Panc1 (cell line): ENCODE data around the gene KISS1R. TPM values are rescaled to one million over a fixed set of nuclear protein-coding genes. Genes with fewer than 3 reads are reported as not detected.

ENCODE experiments used
- ATAC-seq: fragments of 200-7000 bp; cut with Tn5 transposase; 2 replicates; pipeline ENCODE4 v1.9.1; 2020; ENCODE audit warnings: mild to moderate bottlenecking, moderate library complexity
- BruUV-seq: library from RNA; stranded (reverse); fragments of 400-500 nt; replicated peaks from 2 replicates; lab custom pipeline; 2021; lab: Mats Ljungman, UMichigan
- CTCF ChIA-PET: fragments of 300-600 bp; sonication (Branson Sonifier 250); formaldehyde crosslinking; loops from one replicate; lab custom pipeline; 2022; ENCODE audit warnings: antibody characterized with exemption; lab: Charles Lee
- POLR2A ChIA-PET: fragments of 300-600 bp; sonication (Branson Sonifier 250); formaldehyde crosslinking; loops from one replicate; lab custom pipeline; 2022; ENCODE audit warnings: antibody characterized with exemption; lab: Charles Lee
- DNase-seq: peaks from one replicate; pipeline ENCODE4 v3.0.0-alpha.2; 2010; ENCODE audit warnings: low read depth, low spot score
- H3K27ac ChIP-seq: 2 replicates; pipeline ENCODE4 v1.5.1; 2011; ENCODE audit warnings: mild to moderate bottlenecking, low read length, inconsistent platforms
- H3K27me3 ChIP-seq: fragments of 200-500 bp; sonication (Bioruptor generic); 2 replicates; pipeline ENCODE4 v1.6.0; 2014; ENCODE audit warnings: low read length, inconsistent platforms; ENCODE audit not compliant: control insufficient read depth, insufficient read depth
- H3K36me3 ChIP-seq: fragments of 200-500 bp; sonication (Bioruptor generic); 2 replicates; pipeline ENCODE4 v1.5.1; 2014; ENCODE audit warnings: inconsistent platforms, mild to moderate bottlenecking, low read length, moderate library complexity; ENCODE audit not compliant: control insufficient read depth, insufficient read depth
- H3K4me1 ChIP-seq: 2 replicates; pipeline ENCODE4 v1.5.1; 2011; ENCODE audit warnings: inconsistent platforms, mild to moderate bottlenecking, low read length, moderate library complexity; ENCODE audit not compliant: control insufficient read depth, insufficient read depth
- H3K4me3 ChIP-seq, 2 experiments: 2 replicates each; pipeline ENCODE4 v1.5.1; 2011 to 2012; ENCODE audit warnings: low read depth in 2 of 2, low read length in 2 of 2, mild to moderate bottlenecking in 2 of 2, inconsistent platforms in 1 of 2, moderate library complexity in 1 of 2
- H3K9me3 ChIP-seq: fragments of 200-500 bp; sonication (Bioruptor generic); 2 replicates; pipeline ENCODE4 v1.5.1; 2014; ENCODE audit warnings: low read depth, mild to moderate bottlenecking, inconsistent platforms, low read length, moderate library complexity; ENCODE audit not compliant: control insufficient read depth, insufficient read depth
- POLR2AphosphoS5 ChIP-seq: IDR thresholded peaks from 2 replicates; pipeline ENCODE4 v1.6.1; 2012; ENCODE audit warnings: mild to moderate bottlenecking, low read depth, low read length, moderate library complexity
- SIN3A ChIP-seq: IDR thresholded peaks from 2 replicates; pipeline ENCODE4 v1.6.1; 2012; ENCODE audit warnings: low read depth, mild to moderate bottlenecking, low read length, moderate library complexity, borderline replicate concordance; ENCODE audit not compliant: insufficient read depth
- TCF7L2 ChIP-seq: IDR thresholded peaks from 2 replicates; pipeline ENCODE4 v1.6.1; 2011; ENCODE audit warnings: mild to moderate bottlenecking, low read depth, low read length, inconsistent platforms
- in situ Hi-C: cut with HindIII; loops from 2 replicates; pipeline ENCODE4 v1.10.0; 2016; ENCODE audit warnings: low sequenced_read_pairs, low pct_unique_long_range_greater_than_20kb
- intact Hi-C: fragments of 100-400 bp; cut with micrococcal nuclease; formaldehyde crosslinking; loops from one replicate; pipeline ENCODE4 v1.10.0; 2022; ENCODE audit not compliant: unreplicated experiment
- total RNA-seq: library from RNA; stranded (reverse); gene quantifications from one replicate; pipeline ENCODE4 v1.2.1, GENCODE V29; 2021; ENCODE audit not compliant: unreplicated experiment
- TF ChIP-seq, protein P1 (sequence below): fragments of 450-650 bp; IDR thresholded peaks from 2 replicates; pipeline ENCODE4 v1.5.1; 2017; ENCODE audit warnings: mild to moderate bottlenecking
- TF ChIP-seq, protein P2 (sequence below), 2 experiments: IDR thresholded peaks; 2 replicates each; pipeline ENCODE4 v1.6.1; 2011 to 2012; ENCODE audit warnings: low read depth in 2 of 2, control low read depth in 1 of 2, low read length in 1 of 2, mild to moderate bottlenecking in 1 of 2, moderate library complexity in 1 of 2; ENCODE audit not compliant: insufficient read depth in 1 of 2

KISS1R gene
- total RNA-seq, 1 experiment from 2014 or later = 0.92 TPM

DNA sequence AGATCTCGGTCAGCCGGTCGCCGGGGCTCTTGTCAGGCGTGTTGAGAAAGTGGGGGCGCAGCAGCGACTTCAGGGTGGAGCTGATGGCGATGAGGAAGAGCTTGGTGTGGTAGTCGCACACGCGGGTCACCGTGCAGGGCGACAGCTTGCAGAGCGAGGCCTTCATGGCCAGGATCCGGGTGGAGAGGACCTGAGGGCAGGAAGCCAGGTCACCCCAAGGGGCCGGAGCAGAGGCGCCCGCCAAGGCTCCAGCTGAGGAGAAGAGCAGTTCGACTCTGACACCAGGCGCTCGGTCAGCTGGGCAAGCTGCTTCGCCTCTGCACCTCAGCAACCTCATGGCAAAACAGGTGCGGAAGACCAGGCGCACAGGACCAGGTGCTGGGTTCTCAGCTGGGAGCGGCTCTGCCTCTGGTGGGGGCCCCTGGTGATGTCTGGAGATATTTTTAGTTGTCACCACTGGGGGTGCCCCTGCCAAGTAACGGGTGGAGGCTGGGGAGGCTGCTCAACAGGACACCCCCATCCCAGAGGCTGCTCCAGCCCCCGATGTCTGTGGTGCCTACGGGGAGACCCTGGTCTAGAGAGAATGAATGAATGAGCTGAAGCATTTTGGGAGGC is 41.8 kb upstream of the KISS1R start:
- POLR2A ChIA-PET = no interaction called here
- TF ChIP-seq TCF7L2 (no peak), POLR2AphosphoS5 (no peak), SIN3A (no peak)
- TF ChIP-seq, protein P1, sequence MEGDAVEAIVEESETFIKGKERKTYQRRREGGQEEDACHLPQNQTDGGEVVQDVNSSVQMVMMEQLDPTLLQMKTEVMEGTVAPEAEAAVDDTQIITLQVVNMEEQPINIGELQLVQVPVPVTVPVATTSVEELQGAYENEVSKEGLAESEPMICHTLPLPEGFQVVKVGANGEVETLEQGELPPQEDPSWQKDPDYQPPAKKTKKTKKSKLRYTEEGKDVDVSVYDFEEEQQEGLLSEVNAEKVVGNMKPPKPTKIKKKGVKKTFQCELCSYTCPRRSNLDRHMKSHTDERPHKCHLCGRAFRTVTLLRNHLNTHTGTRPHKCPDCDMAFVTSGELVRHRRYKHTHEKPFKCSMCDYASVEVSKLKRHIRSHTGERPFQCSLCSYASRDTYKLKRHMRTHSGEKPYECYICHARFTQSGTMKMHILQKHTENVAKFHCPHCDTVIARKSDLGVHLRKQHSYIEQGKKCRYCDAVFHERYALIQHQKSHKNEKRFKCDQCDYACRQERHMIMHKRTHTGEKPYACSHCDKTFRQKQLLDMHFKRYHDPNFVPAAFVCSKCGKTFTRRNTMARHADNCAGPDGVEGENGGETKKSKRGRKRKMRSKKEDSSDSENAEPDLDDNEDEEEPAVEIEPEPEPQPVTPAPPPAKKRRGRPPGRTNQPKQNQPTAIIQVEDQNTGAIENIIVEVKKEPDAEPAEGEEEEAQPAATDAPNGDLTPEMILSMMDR = no peak
- TF ChIP-seq, protein P2, sequence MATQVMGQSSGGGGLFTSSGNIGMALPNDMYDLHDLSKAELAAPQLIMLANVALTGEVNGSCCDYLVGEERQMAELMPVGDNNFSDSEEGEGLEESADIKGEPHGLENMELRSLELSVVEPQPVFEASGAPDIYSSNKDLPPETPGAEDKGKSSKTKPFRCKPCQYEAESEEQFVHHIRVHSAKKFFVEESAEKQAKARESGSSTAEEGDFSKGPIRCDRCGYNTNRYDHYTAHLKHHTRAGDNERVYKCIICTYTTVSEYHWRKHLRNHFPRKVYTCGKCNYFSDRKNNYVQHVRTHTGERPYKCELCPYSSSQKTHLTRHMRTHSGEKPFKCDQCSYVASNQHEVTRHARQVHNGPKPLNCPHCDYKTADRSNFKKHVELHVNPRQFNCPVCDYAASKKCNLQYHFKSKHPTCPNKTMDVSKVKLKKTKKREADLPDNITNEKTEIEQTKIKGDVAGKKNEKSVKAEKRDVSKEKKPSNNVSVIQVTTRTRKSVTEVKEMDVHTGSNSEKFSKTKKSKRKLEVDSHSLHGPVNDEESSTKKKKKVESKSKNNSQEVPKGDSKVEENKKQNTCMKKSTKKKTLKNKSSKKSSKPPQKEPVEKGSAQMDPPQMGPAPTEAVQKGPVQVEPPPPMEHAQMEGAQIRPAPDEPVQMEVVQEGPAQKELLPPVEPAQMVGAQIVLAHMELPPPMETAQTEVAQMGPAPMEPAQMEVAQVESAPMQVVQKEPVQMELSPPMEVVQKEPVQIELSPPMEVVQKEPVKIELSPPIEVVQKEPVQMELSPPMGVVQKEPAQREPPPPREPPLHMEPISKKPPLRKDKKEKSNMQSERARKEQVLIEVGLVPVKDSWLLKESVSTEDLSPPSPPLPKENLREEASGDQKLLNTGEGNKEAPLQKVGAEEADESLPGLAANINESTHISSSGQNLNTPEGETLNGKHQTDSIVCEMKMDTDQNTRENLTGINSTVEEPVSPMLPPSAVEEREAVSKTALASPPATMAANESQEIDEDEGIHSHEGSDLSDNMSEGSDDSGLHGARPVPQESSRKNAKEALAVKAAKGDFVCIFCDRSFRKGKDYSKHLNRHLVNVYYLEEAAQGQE (IDR thresholded peaks at IDR 0.05; ENCODE audit: insufficient read depth in 1 of 2, low read depth in 2 of 2, low read length in 1 of 2) = no peak

DNA sequence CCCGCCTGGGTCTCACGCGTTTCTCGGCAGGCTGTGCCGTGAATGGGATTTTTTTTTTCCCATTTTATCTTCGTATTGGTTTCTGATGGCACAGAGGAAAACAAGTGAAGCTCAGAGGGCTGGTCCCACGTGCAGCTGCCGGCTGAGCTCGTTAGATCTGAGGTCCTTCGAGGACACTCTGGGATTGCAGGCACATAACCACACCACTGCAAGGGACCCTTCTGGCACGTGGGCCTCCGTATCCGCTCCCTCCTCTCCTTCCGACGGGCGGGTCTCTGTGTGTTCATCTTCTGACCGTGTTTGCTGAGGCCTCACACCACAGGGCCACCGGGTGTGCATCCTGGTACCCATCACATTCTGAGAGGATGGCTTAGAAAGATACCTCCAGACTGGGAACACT is 41.0 kb upstream of the KISS1R start:
- intact Hi-C loops = no loop called here
- CTCF ChIA-PET = no interaction called here

More for the DNA sequence above, 41.8 kb upstream of the KISS1R start:
- intact Hi-C loops (no loop called here), in situ Hi-C loops (no loop called here)
- BruUV-seq = no TSS peak
- DNase-seq (no peak), ATAC-seq (no peak)
- no peaks in the 10 kb centered on the region for H3K4me1 ChIP-seq
- CTCF ChIA-PET = no interaction called here
- no peak overlapping the region for H3K4me3 ChIP-seq
- no peaks in the 10 kb centered on the region for H3K27me3 ChIP-seq
- no peaks in the 10 kb centered on the region for H3K9me3 ChIP-seq
- H3K36me3 ChIP-seq = no peaks in the 10 kb centered on the region
- H3K27ac ChIP-seq = no peak overlapping the region

More for the DNA sequence above, 41.0 kb upstream of the KISS1R start:
- no peak for TF ChIP-seq TCF7L2
- TF ChIP-seq POLR2AphosphoS5 = no peak
- no peak for TF ChIP-seq SIN3A
- TF ChIP-seq, protein P1 = no peak
- TF ChIP-seq, protein P2 (IDR thresholded peaks at IDR 0.05; ENCODE audit: insufficient read depth in 1 of 2, low read depth in 2 of 2, low read length in 1 of 2) = no peak
- H3K27ac ChIP-seq = no peak overlapping the region
- ATAC-seq (no peak), DNase-seq (no peak)
- no peak overlapping the region for H3K4me3 ChIP-seq
- H3K27me3 ChIP-seq = no peaks in the 10 kb centered on the region
- no peaks in the 10 kb centered on the region for H3K4me1 ChIP-seq
- BruUV-seq = no TSS peak
- no peaks in the 10 kb centered on the region for H3K9me3 ChIP-seq
- in situ Hi-C loops = no loop called here
- POLR2A ChIA-PET = no interaction called here
- no peaks in the 10 kb centered on the region for H3K36me3 ChIP-seq
